Measurements from ENCODE around the gene NUP93.

Gene NUP93

GRCh38 chr16:56775162-56775561 is 45.2 kb downstream of the NUP93 start:
- POLR2A ChIA-PET: no interaction called here
- H3K4me3 ChIP-seq (ENCODE audit: control insufficient read depth in 1 of 7, extremely low read depth in 1 of 7, insufficient read depth in 4 of 7, low read depth in 2 of 7, low read length in 6 of 7): no peak overlapping the region
- WGBS (ENCODE audit: insufficient coverage): 96% methylated on average over 4 of the region's 4 CpGs
- no peaks in the 10 kb centered on the region for H3K27me3 ChIP-seq (replicated peaks in 2 of 5; ENCODE audit: control insufficient read depth in 4 of 5, insufficient read depth in 5 of 5, low read length in 4 of 5)
- no peaks in the 10 kb centered on the region for H3K9me3 ChIP-seq (ENCODE audit: control extremely low read depth in 1 of 5, control insufficient read depth in 4 of 5, insufficient read depth in 2 of 5, low read depth in 1 of 5, low read length in 4 of 5)
- peaks cover 0 to 6% (median under 1%) of the 10 kb centered on the region in 4 experiments for H3K36me3 ChIP-seq (ENCODE audit: control insufficient read depth in 4 of 4, insufficient read depth in 4 of 4, low read length in 3 of 4)
- DNase-seq: no peak
- H3K4me1 ChIP-seq (ENCODE audit: control extremely low read depth in 1 of 4, control insufficient read depth in 4 of 4, insufficient read depth in 4 of 4, low read length in 3 of 4): peaks cover 0 to 12% (median 4%) of the 10 kb centered on the region in 4 experiments
- CTCF ChIA-PET: no interaction called here
- H3K27ac ChIP-seq (ENCODE audit: insufficient read depth in 1 of 2, low read depth in 1 of 2, low read length in 2 of 2, poor library complexity in 1 of 2, severe bottlenecking in 2 of 2): no peak overlapping the region

GRCh38 chr16:56776562-56776961 is 46.6 kb downstream of the NUP93 start:
- peak in 1 of 3 donors; percentile 11 for DNase-seq
- CTCF ChIA-PET: no interaction called here
- 45% methylated on average over 1 of the region's 1 CpG for WGBS (ENCODE audit: insufficient coverage)

DNA sequence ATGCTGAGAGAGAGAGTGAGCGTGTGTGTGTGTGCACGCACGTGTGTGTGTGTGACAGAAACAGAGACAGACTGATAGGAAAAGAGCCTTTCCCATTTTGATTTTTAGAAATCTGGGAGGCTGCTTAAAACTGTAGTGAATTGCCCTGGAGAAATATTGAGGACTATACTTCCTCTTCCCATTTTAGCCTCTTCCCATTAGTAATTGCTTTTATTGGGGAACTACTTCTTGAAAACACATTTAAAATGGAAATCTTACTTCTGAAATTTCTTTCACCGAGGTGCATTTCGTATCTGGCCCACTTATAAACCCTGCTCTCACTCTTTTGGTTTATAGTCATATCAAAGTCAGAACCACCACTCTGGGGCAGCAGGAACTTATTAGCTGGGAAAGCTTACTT is 47.1 kb downstream of the NUP93 start:
- Histone ChIP-seq H3K27ac (ENCODE audit: insufficient read depth in 1 of 2, low read depth in 1 of 2, low read length in 2 of 2, poor library complexity in 1 of 2, severe bottlenecking in 2 of 2) (no peak overlapping the region), H3K36me3 (ENCODE audit: control insufficient read depth in 4 of 4, insufficient read depth in 4 of 4, low read length in 3 of 4) (peaks cover 0 to 6% (median under 1%) of the 10 kb centered on the region in 4 experiments), H3K27me3 (replicated peaks in 2 of 5; ENCODE audit: control insufficient read depth in 4 of 5, insufficient read depth in 5 of 5, low read length in 4 of 5) (no peaks in the 10 kb centered on the region), H3K9me3 (ENCODE audit: control extremely low read depth in 1 of 5, control insufficient read depth in 4 of 5, insufficient read depth in 2 of 5, low read depth in 1 of 5, low read length in 4 of 5) (no peaks in the 10 kb centered on the region), H3K4me3 (ENCODE audit: control insufficient read depth in 1 of 7, extremely low read depth in 1 of 7, insufficient read depth in 4 of 7, low read depth in 2 of 7, low read length in 6 of 7) (no peak overlapping the region), H3K4me1 (ENCODE audit: control extremely low read depth in 1 of 4, control insufficient read depth in 4 of 4, insufficient read depth in 4 of 4, low read length in 3 of 4) (peaks cover 0 to 19% (median 10%) of the 10 kb centered on the region in 4 experiments)
- no peak for DNase-seq
- 82% methylated on average over 5 of the region's 5 CpGs for WGBS (ENCODE audit: insufficient coverage)
- ChIA-PET CTCF (interaction anchor here (1.0 kb wide), 1 partner anchor 11 kb away, joined by 3 read pairs; no protein-coding TSS in a partner anchor), POLR2A (no interaction called here)

More at GRCh38 chr16:56776562-56776961, 46.6 kb downstream of the NUP93 start:
- Histone ChIP-seq H3K27ac (ENCODE audit: insufficient read depth in 1 of 2, low read depth in 1 of 2, low read length in 2 of 2, poor library complexity in 1 of 2, severe bottlenecking in 2 of 2) (no peak overlapping the region), H3K27me3 (replicated peaks in 2 of 5; ENCODE audit: control insufficient read depth in 4 of 5, insufficient read depth in 5 of 5, low read length in 4 of 5) (no peaks in the 10 kb centered on the region), H3K4me1 (ENCODE audit: control extremely low read depth in 1 of 4, control insufficient read depth in 4 of 4, insufficient read depth in 4 of 4, low read length in 3 of 4) (peaks cover 0 to 19% (median 10%) of the 10 kb centered on the region in 4 experiments), H3K9me3 (ENCODE audit: control extremely low read depth in 1 of 5, control insufficient read depth in 4 of 5, insufficient read depth in 2 of 5, low read depth in 1 of 5, low read length in 4 of 5) (no peaks in the 10 kb centered on the region), H3K4me3 (ENCODE audit: control insufficient read depth in 1 of 7, extremely low read depth in 1 of 7, insufficient read depth in 4 of 7, low read depth in 2 of 7, low read length in 6 of 7) (no peak overlapping the region), H3K36me3 (ENCODE audit: control insufficient read depth in 4 of 4, insufficient read depth in 4 of 4, low read length in 3 of 4) (peaks cover 0 to 6% (median under 1%) of the 10 kb centered on the region in 4 experiments)
- POLR2A ChIA-PET: no interaction called here

GRCh38 chr16:56777482-56777881 is 47.6 kb downstream of the NUP93 start:
- H3K4me1 ChIP-seq (ENCODE audit: control extremely low read depth in 1 of 4, control insufficient read depth in 4 of 4, insufficient read depth in 4 of 4, low read length in 3 of 4): peaks cover 0 to 16% (median 9%) of the 10 kb centered on the region in 4 experiments
- no peak overlapping the region for H3K27ac ChIP-seq (ENCODE audit: insufficient read depth in 1 of 2, low read depth in 1 of 2, low read length in 2 of 2, poor library complexity in 1 of 2, severe bottlenecking in 2 of 2)
- ChIA-PET POLR2A (no interaction called here), CTCF (interaction anchor here (0.9 to 1.0 kb wide), 2 partner anchors 10 to 58 kb away, joined by 3 read pairs; no protein-coding TSS in a partner anchor)
- DNase-seq: no peak
- no peak overlapping the region for H3K4me3 ChIP-seq (ENCODE audit: control insufficient read depth in 1 of 7, extremely low read depth in 1 of 7, insufficient read depth in 4 of 7, low read depth in 2 of 7, low read length in 6 of 7)
- 98% methylated on average over 5 of the region's 5 CpGs for WGBS (ENCODE audit: insufficient coverage)
- no peaks in the 10 kb centered on the region for H3K27me3 ChIP-seq (replicated peaks in 2 of 5; ENCODE audit: control insufficient read depth in 4 of 5, insufficient read depth in 5 of 5, low read length in 4 of 5)
- peaks cover 0 to 6% (median under 1%) of the 10 kb centered on the region in 4 experiments for H3K36me3 ChIP-seq (ENCODE audit: control insufficient read depth in 4 of 4, insufficient read depth in 4 of 4, low read length in 3 of 4)
- no peaks in the 10 kb centered on the region for H3K9me3 ChIP-seq (ENCODE audit: control extremely low read depth in 1 of 5, control insufficient read depth in 4 of 5, insufficient read depth in 2 of 5, low read depth in 1 of 5, low read length in 4 of 5)

- Histone ChIP-seq H3K4me3 (ENCODE audit: control insufficient read depth in 1 of 7, extremely low read depth in 1 of 7, insufficient read depth in 4 of 7, low read depth in 2 of 7, low read length in 6 of 7) (no peak overlapping the region), H3K4me1 (ENCODE audit: control extremely low read depth in 1 of 4, control insufficient read depth in 4 of 4, insufficient read depth in 4 of 4, low read length in 3 of 4) (peaks cover 0 to 9% (median 4%) of the 10 kb centered on the region in 4 experiments), H3K36me3 (ENCODE audit: control insufficient read depth in 4 of 4, insufficient read depth in 4 of 4, low read length in 3 of 4) (peaks cover 0 to 6% (median under 1%) of the 10 kb centered on the region in 4 experiments), H3K27ac (ENCODE audit: insufficient read depth in 1 of 2, low read depth in 1 of 2, low read length in 2 of 2, poor library complexity in 1 of 2, severe bottlenecking in 2 of 2) (no peak overlapping the region), H3K9me3 (ENCODE audit: control extremely low read depth in 1 of 5, control insufficient read depth in 4 of 5, insufficient read depth in 2 of 5, low read depth in 1 of 5, low read length in 4 of 5) (no peaks in the 10 kb centered on the region), H3K27me3 (replicated peaks in 2 of 5; ENCODE audit: control insufficient read depth in 4 of 5, insufficient read depth in 5 of 5, low read length in 4 of 5) (no peaks in the 10 kb centered on the region)
- ChIA-PET POLR2A (no interaction called here), CTCF (interaction anchor here (1.5 to 1.6 kb wide), 2 partner anchors 9 to 13 kb away, joined by 4 to 8 read pairs; no protein-coding TSS in a partner anchor)
- DNase-seq: no peak
- WGBS (ENCODE audit: insufficient coverage): no CpG with 5 or more reads among the region's 1 CpG
These were observed 50.0 kb downstream of the NUP93 start for GRCh38 chr16:56779906-56780305.

DNA sequence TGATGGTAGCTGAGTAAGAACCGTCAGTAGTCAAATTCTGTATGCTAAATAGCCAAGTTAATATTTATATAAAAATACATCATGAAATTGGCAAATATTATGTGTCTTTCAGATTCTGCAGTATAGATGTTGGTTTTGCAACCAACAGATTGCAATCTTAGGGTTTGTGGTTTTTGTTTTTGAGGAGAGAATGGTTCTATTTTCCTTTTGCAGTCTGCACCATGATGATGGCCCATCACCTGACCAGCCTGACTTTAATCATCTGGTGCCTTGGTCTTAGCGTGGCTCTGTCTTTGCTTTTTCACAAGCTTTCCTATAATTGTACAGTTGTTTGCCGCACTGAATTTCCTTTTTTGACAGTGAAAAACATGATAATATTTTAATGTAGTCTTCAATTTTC is 50.7 kb downstream of the NUP93 start:
- POLR2A ChIA-PET: no interaction called here
- DNase-seq: peak; percentile 8 to 60 (median 48)
- CTCF ChIA-PET: interaction anchor here (1.0 to 1.9 kb wide), 4 partner anchors 8 to 45 kb away, joined by 3 to 8 read pairs (median 4); no protein-coding TSS in a partner anchor
- no peak overlapping the region for H3K4me3 ChIP-seq (ENCODE audit: control insufficient read depth in 1 of 7, extremely low read depth in 1 of 7, insufficient read depth in 4 of 7, low read depth in 2 of 7, low read length in 6 of 7)
- peaks cover 0 to 9% (median 4%) of the 10 kb centered on the region in 4 experiments for H3K4me1 ChIP-seq (ENCODE audit: control extremely low read depth in 1 of 4, control insufficient read depth in 4 of 4, insufficient read depth in 4 of 4, low read length in 3 of 4)
- H3K9me3 ChIP-seq (ENCODE audit: control extremely low read depth in 1 of 5, control insufficient read depth in 4 of 5, insufficient read depth in 2 of 5, low read depth in 1 of 5, low read length in 4 of 5): no peaks in the 10 kb centered on the region
- peaks cover 0 to 6% (median under 1%) of the 10 kb centered on the region in 4 experiments for H3K36me3 ChIP-seq (ENCODE audit: control insufficient read depth in 4 of 4, insufficient read depth in 4 of 4, low read length in 3 of 4)
- no CpG with 5 or more reads among the region's 3 CpGs for WGBS (ENCODE audit: insufficient coverage)
- no peak overlapping the region for H3K27ac ChIP-seq (ENCODE audit: insufficient read depth in 1 of 2, low read depth in 1 of 2, low read length in 2 of 2, poor library complexity in 1 of 2, severe bottlenecking in 2 of 2)
- H3K27me3 ChIP-seq (replicated peaks in 2 of 5; ENCODE audit: control insufficient read depth in 4 of 5, insufficient read depth in 5 of 5, low read length in 4 of 5): no peaks in the 10 kb centered on the region

DNA sequence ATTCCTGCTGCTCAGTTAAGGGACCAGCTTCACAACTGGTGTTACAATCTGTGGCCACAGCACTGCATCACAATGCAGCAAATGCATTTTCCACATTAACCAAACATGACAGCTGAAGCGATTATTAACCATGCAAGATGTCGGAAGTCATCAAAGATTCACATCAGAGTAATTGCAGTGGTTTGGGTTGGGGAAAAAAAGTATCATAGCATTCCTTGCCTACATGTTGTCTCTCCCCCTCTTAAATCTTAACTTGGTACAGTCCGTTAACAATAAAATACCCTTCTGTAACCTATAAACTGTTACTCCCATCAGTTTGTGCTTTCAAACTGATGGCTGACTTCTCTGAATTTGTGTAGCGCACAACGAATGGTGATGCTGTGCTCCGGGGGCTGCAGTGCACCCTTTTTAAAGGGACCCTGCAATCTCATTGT is 51.6 kb downstream of the NUP93 start:
- DNase-seq: no peak
- ChIA-PET CTCF (interaction anchor here (1.0 to 1.9 kb wide), 4 partner anchors 12 to 46 kb away, joined by 3 to 6 read pairs (median 3); no protein-coding TSS in a partner anchor), POLR2A (no interaction called here)
- Histone ChIP-seq H3K4me1 (ENCODE audit: control extremely low read depth in 1 of 4, control insufficient read depth in 4 of 4, insufficient read depth in 4 of 4, low read length in 3 of 4) (peaks cover 0 to 9% (median 4%) of the 10 kb centered on the region in 4 experiments), H3K4me3 (ENCODE audit: control insufficient read depth in 1 of 7, extremely low read depth in 1 of 7, insufficient read depth in 4 of 7, low read depth in 2 of 7, low read length in 6 of 7) (no peak overlapping the region), H3K27ac (ENCODE audit: insufficient read depth in 1 of 2, low read depth in 1 of 2, low read length in 2 of 2, poor library complexity in 1 of 2, severe bottlenecking in 2 of 2) (no peak overlapping the region), H3K9me3 (ENCODE audit: control extremely low read depth in 1 of 5, control insufficient read depth in 4 of 5, insufficient read depth in 2 of 5, low read depth in 1 of 5, low read length in 4 of 5) (no peaks in the 10 kb centered on the region), H3K36me3 (ENCODE audit: control insufficient read depth in 4 of 4, insufficient read depth in 4 of 4, low read length in 3 of 4) (peaks cover 0 to 6% (median under 1%) of the 10 kb centered on the region in 4 experiments), H3K27me3 (replicated peaks in 2 of 5; ENCODE audit: control insufficient read depth in 4 of 5, insufficient read depth in 5 of 5, low read length in 4 of 5) (no peaks in the 10 kb centered on the region)
- 98% methylated on average over 4 of the region's 6 CpGs for WGBS (ENCODE audit: insufficient coverage)

Measured in common myeloid progenitor, CD34-positive (primary cell).